Measurements from ENCODE around the gene SNAP91. TPM values are rescaled to one million over a fixed set of nuclear protein-coding genes. Genes with fewer than 3 reads are reported as not detected.

The SNAP91 gene
- total and polyA plus RNA-seq, 2 donors (not counting 1 experiment from before 2014, with no cell fraction given): not detected

DNA sequence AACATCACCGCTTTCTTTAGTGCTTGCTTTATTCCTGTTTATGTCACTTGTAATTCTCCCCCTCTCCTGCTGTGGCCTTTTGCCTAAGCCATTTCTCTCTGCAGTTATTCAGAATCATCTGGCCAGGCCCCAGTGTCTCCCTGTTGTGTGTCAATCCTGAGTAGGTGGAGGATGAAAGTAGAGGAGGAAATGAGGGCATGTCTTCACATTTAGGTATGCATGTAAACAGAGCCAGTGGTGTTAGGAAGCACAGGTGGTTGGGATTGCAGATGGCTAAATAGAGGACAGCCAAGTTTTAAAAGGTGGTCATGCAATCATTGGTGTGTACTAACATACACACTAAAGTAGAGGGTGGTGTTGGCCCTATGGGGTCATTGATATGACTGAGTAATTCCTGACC is 191.4 kb downstream of the SNAP91 start:
- ChIA-PET CTCF (no interaction called here), POLR2A (no interaction called here)
- no peak for ATAC-seq (ENCODE audit: low read depth)
- Histone ChIP-seq H4K20me1 (ENCODE audit: control insufficient read depth, insufficient read depth, low read length, poor library complexity, severe bottlenecking) (no peaks in the 10 kb centered on the region), H3K9ac (ENCODE audit: low read length) (no peak overlapping the region), H3K9me3 (ENCODE audit: control extremely low read depth in 1 of 3, control insufficient read depth in 2 of 3, insufficient read depth in 1 of 3, low read length in 2 of 3) (no peaks in the 10 kb centered on the region), H3K79me2 (ENCODE audit: control insufficient read depth, insufficient read depth, low read length) (no peaks in the 10 kb centered on the region), H3K27ac (ENCODE audit: low read length in 2 of 2) (no peak overlapping the region), H3K27me3 (replicated peaks in 1 of 4; ENCODE audit: control extremely low read depth in 1 of 4, control insufficient read depth in 3 of 4, insufficient read depth in 4 of 4, low read length in 3 of 4) (peaks cover 0 to 11% (median 5%) of the 10 kb centered on the region in 4 experiments), H3K4me3 (ENCODE audit: control extremely low read depth in 1 of 5, extremely low read depth in 1 of 5, insufficient read depth in 1 of 5, low read depth in 2 of 5, low read length in 4 of 5) (no peak overlapping the region), H2AFZ (ENCODE audit: insufficient read depth, low read depth, low read length, poor library complexity, severe bottlenecking) (no peak overlapping the region), H3K4me1 (ENCODE audit: control insufficient read depth in 2 of 2, insufficient read depth in 2 of 2, low read length in 2 of 2) (peaks cover 1 to 4% of the 10 kb centered on the region in 2 donors), H3K36me3 (replicated peaks in 1 of 2; ENCODE audit: control extremely low read depth in 1 of 2, control insufficient read depth in 1 of 2, extremely low read depth in 1 of 2, insufficient read depth in 2 of 2, low read length in 1 of 2) (no peaks in the 10 kb centered on the region), H3K4me2 (replicated peaks; ENCODE audit: low read depth, low read length, poor library complexity, severe bottlenecking) (no peak overlapping the region)
- H3K4me3 Mint-ChIP-seq: no peak overlapping the region
- H3K9me3 Mint-ChIP-seq (ENCODE audit: insufficient read depth): no peaks in the 10 kb centered on the region
- peaks cover 6% of the 10 kb centered on the region for H3K4me1 Mint-ChIP-seq
- H3K27ac Mint-ChIP-seq: no peak overlapping the region
- DNase-seq: no peak
- H3K27me3 Mint-ChIP-seq: peaks cover 28% of the 10 kb centered on the region
- intact Hi-C loops (cut with micrococcal nuclease): no loop called here
- TF ChIP-seq, protein P1, sequence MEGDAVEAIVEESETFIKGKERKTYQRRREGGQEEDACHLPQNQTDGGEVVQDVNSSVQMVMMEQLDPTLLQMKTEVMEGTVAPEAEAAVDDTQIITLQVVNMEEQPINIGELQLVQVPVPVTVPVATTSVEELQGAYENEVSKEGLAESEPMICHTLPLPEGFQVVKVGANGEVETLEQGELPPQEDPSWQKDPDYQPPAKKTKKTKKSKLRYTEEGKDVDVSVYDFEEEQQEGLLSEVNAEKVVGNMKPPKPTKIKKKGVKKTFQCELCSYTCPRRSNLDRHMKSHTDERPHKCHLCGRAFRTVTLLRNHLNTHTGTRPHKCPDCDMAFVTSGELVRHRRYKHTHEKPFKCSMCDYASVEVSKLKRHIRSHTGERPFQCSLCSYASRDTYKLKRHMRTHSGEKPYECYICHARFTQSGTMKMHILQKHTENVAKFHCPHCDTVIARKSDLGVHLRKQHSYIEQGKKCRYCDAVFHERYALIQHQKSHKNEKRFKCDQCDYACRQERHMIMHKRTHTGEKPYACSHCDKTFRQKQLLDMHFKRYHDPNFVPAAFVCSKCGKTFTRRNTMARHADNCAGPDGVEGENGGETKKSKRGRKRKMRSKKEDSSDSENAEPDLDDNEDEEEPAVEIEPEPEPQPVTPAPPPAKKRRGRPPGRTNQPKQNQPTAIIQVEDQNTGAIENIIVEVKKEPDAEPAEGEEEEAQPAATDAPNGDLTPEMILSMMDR (IDR thresholded peaks at IDR 0.05): no peak
- TF ChIP-seq EZH2 (IDR thresholded peaks at IDR 0.05; ENCODE audit: borderline replicate concordance, insufficient read depth, low read depth, low read length, poor library complexity, severe bottlenecking): no peak
- WGBS (ENCODE audit: insufficient coverage): no CpG with 5 or more reads among the region's 1 CpG

DNA sequence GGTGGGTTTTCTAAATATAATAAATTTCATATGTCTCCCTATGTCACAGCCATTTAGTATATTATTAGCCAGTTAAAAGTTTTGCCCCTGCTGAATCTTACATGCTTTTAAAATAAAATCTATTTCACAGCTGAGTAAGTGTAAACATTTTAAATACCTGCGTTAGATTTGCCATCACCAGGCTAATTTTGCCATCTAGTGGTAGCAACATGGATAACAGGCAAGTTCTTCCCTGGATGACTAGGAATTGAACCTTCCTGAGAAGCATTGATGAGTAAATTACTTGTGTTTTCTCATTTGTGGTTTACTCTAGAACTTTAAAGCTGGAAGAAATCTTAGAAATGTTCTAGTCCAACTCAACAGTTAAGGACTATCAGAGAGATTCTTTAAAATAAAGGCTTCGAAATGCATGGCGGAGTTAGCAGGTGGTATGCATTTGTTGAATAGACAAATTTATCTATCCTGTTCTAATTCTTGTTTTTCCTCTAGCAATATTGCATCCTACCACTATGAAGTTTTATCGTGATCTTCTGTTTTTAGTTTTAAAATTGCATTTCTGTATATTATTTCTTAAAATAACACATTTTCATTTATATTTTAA is 193.9 kb downstream of the SNAP91 start:
- Histone ChIP-seq H3K4me1 (ENCODE audit: control insufficient read depth in 2 of 2, insufficient read depth in 2 of 2, low read length in 2 of 2) (peaks cover 9 to 11% of the 10 kb centered on the region in 2 donors), H3K9me3 (ENCODE audit: control extremely low read depth in 1 of 3, control insufficient read depth in 2 of 3, insufficient read depth in 1 of 3, low read length in 2 of 3) (no peaks in the 10 kb centered on the region), H3K27me3 (replicated peaks in 1 of 4; ENCODE audit: control extremely low read depth in 1 of 4, control insufficient read depth in 3 of 4, insufficient read depth in 4 of 4, low read length in 3 of 4) (peaks cover 0 to 18% (median 9%) of the 10 kb centered on the region in 4 experiments), H3K4me2 (replicated peaks; ENCODE audit: low read depth, low read length, poor library complexity, severe bottlenecking) (no peak overlapping the region), H3K79me2 (ENCODE audit: control insufficient read depth, insufficient read depth, low read length) (no peaks in the 10 kb centered on the region), H4K20me1 (ENCODE audit: control insufficient read depth, insufficient read depth, low read length, poor library complexity, severe bottlenecking) (no peaks in the 10 kb centered on the region), H3K4me3 (ENCODE audit: control extremely low read depth in 1 of 5, extremely low read depth in 1 of 5, insufficient read depth in 1 of 5, low read depth in 2 of 5, low read length in 4 of 5) (no peak overlapping the region), H2AFZ (ENCODE audit: insufficient read depth, low read depth, low read length, poor library complexity, severe bottlenecking) (no peak overlapping the region), H3K9ac (ENCODE audit: low read length) (no peak overlapping the region), H3K36me3 (replicated peaks in 1 of 2; ENCODE audit: control extremely low read depth in 1 of 2, control insufficient read depth in 1 of 2, extremely low read depth in 1 of 2, insufficient read depth in 2 of 2, low read length in 1 of 2) (no peaks in the 10 kb centered on the region), H3K27ac (ENCODE audit: low read length in 2 of 2) (no peak overlapping the region)
- POLR2A ChIA-PET: no interaction called here
- Mint-ChIP-seq H3K27ac (no peak overlapping the region), H3K27me3 (peaks cover 40% of the 10 kb centered on the region), H3K9me3 (ENCODE audit: insufficient read depth) (no peaks in the 10 kb centered on the region), H3K4me1 (peaks cover 13% of the 10 kb centered on the region), H3K4me3 (no peak overlapping the region)
- ATAC-seq (ENCODE audit: low read depth): no peak
- CTCF ChIA-PET: interaction anchor here (1.2 to 6.8 kb wide), 5 partner anchors 9 to 1244 kb away, joined by 4 to 35 read pairs (median 12); partner anchors contain the start of genes DOP1A and UBE3D
- 0% methylated on average over 1 of the region's 4 CpGs for WGBS (ENCODE audit: insufficient coverage)
- intact Hi-C loops (cut with micrococcal nuclease): loop anchor here (2.0 kb wide), 2 partner anchors 292 to 450 kb away; partner anchors contain the start of gene UBE3D
- TF ChIP-seq, protein P1 (IDR thresholded peaks at IDR 0.05): peak; percentile 91
- no peak for TF ChIP-seq EZH2 (IDR thresholded peaks at IDR 0.05; ENCODE audit: borderline replicate concordance, insufficient read depth, low read depth, low read length, poor library complexity, severe bottlenecking)
- DNase-seq: peak; percentile 40
